WTC11 (cell line): ENCODE measurements around the gene ALOXE3. TPM values are rescaled to one million over a fixed set of nuclear protein-coding genes. Genes with fewer than 3 reads are reported as not detected.

Experiments
- ELF4 ChIP-seq: sonication (generic); formaldehyde crosslinking; IDR thresholded peaks from 2 replicates; pipeline ENCODE4 v1.8.1; 2022; ENCODE audit warnings: low read depth, mild to moderate bottlenecking, moderate library complexity, missing genetic modification reagents
- EMX1 ChIP-seq: fragments of 250-450 bp; sonication (Bioruptor Pico); IDR thresholded peaks from 2 replicates; pipeline ENCODE4 v1.8.0; 2021; ENCODE audit warnings: mild to moderate bottlenecking
- ETV6 ChIP-seq: sonication (generic); formaldehyde crosslinking; IDR thresholded peaks from 2 replicates; pipeline ENCODE4 v1.8.1; 2022; ENCODE audit warnings: mild to moderate bottlenecking, missing genetic modification reagents
- FOXP1 ChIP-seq: sonication (generic); formaldehyde crosslinking; IDR thresholded peaks from 2 replicates; pipeline ENCODE4 v1.8.0; 2022; ENCODE audit warnings: missing genetic modification reagents, mild to moderate bottlenecking, moderate library complexity, borderline replicate concordance
- NFATC4 ChIP-seq: fragments of 250-450 bp; sonication (Bioruptor Pico); IDR thresholded peaks from 2 replicates; pipeline ENCODE4 v1.9.0; 2021; ENCODE audit warnings: mild to moderate bottlenecking
- SMAD4 ChIP-seq: sonication (generic); formaldehyde crosslinking; IDR thresholded peaks from 2 replicates; pipeline ENCODE4 v1.8.0; 2022; ENCODE audit warnings: mild to moderate bottlenecking, missing genetic modification reagents
- SOX15 ChIP-seq: fragments of 250-450 bp; sonication (Bioruptor Pico); IDR thresholded peaks from 2 replicates; pipeline ENCODE4 v1.9.0; 2021; ENCODE audit warnings: mild to moderate bottlenecking
- SP1 ChIP-seq: sonication (generic); formaldehyde crosslinking; conservative IDR thresholded peaks from 2 replicates; pipeline ENCODE4 v1.8.1; 2022; ENCODE audit warnings: missing genetic modification reagents
- TP53 ChIP-seq: sonication (generic); formaldehyde crosslinking; IDR thresholded peaks from 2 replicates; pipeline ENCODE4 v1.8.1; 2023; ENCODE audit warnings: mild to moderate bottlenecking, missing genetic modification reagents
- total RNA-seq: library from RNA; stranded (reverse); gene quantifications from 3 replicates; pipeline ENCODE4 v1.2.3, GENCODE V29; 2021
- TF ChIP-seq, protein P1 (sequence below): fragments of 250-450 bp; sonication (Bioruptor Pico); IDR thresholded peaks from 2 replicates; pipeline ENCODE4 v1.9.0; 2021; ENCODE audit warnings: mild to moderate bottlenecking, borderline replicate concordance
- TF ChIP-seq, protein P2 (sequence below): sonication (generic); formaldehyde crosslinking; IDR thresholded peaks from 2 replicates; pipeline ENCODE4 v1.8.1; 2023; ENCODE audit warnings: mild to moderate bottlenecking, missing genetic modification reagents, borderline replicate concordance
- TF ChIP-seq, protein P3 (sequence below): sonication (generic); formaldehyde crosslinking; IDR thresholded peaks from 2 replicates; pipeline ENCODE4 v1.8.0; 2023; ENCODE audit warnings: mild to moderate bottlenecking, missing genetic modification reagents
- TF ChIP-seq, protein P4 (sequence below): sonication (generic); formaldehyde crosslinking; conservative IDR thresholded peaks from 2 replicates; pipeline ENCODE4 v1.8.1; 2022; ENCODE audit warnings: mild to moderate bottlenecking, missing genetic modification reagents
- TF ChIP-seq, protein P5 (sequence below): fragments of 250-450 bp; sonication (Bioruptor Pico); IDR thresholded peaks from 2 replicates; pipeline ENCODE4 v1.8.0; 2021; ENCODE audit warnings: mild to moderate bottlenecking

Gene ALOXE3
- total RNA-seq, 1 experiment from 2014 or later = 0.81 TPM

DNA sequence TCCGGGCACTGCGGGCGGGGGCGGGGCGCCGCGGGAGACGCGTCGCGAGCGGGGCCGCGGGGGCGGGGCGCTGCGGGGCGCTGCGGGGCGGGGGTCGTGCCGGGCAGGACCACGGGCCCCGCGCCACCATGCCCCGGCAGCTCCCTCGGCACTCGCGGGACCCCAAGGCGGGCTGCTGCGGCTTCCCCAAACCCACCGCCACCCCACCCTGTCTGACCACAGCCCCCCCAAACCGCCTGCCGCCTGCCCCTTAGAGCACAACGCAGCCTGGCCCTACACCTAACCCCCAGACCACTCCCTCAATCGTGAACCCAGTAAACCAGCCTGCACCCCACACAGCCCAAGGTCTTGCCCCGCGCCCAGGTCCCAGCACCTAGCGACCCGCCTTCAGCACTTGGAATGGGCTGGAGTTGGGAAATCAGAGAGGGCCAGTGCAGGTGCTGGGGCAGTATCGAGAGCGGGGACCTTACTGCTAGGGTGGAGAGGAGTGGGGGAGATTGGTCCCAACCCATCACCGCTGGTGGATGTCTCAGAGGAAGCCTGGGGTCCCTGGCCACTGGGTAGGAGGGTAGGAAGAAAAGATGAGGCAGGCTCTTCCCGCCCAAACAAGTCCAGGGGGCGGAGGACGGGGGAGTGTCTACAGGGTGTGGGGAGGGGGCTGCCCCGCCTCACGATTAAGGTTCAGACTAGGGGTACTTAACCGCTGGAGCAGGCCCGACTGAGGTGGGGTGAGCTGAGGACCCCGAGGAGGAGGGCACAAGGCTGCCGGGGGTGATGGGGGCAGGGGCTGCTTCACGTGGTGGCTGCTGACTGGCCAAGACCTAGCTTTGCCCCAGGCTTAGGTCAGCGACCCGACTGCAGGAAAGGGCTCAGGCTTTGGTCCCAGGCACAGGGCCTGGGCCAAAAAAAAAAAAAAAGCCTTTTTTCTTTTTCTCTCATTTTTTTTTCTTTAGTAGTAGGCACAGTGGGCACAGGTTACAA is 45.0 kb upstream of the ALOXE3 start (continued):
- TF ChIP-seq, protein P1, sequence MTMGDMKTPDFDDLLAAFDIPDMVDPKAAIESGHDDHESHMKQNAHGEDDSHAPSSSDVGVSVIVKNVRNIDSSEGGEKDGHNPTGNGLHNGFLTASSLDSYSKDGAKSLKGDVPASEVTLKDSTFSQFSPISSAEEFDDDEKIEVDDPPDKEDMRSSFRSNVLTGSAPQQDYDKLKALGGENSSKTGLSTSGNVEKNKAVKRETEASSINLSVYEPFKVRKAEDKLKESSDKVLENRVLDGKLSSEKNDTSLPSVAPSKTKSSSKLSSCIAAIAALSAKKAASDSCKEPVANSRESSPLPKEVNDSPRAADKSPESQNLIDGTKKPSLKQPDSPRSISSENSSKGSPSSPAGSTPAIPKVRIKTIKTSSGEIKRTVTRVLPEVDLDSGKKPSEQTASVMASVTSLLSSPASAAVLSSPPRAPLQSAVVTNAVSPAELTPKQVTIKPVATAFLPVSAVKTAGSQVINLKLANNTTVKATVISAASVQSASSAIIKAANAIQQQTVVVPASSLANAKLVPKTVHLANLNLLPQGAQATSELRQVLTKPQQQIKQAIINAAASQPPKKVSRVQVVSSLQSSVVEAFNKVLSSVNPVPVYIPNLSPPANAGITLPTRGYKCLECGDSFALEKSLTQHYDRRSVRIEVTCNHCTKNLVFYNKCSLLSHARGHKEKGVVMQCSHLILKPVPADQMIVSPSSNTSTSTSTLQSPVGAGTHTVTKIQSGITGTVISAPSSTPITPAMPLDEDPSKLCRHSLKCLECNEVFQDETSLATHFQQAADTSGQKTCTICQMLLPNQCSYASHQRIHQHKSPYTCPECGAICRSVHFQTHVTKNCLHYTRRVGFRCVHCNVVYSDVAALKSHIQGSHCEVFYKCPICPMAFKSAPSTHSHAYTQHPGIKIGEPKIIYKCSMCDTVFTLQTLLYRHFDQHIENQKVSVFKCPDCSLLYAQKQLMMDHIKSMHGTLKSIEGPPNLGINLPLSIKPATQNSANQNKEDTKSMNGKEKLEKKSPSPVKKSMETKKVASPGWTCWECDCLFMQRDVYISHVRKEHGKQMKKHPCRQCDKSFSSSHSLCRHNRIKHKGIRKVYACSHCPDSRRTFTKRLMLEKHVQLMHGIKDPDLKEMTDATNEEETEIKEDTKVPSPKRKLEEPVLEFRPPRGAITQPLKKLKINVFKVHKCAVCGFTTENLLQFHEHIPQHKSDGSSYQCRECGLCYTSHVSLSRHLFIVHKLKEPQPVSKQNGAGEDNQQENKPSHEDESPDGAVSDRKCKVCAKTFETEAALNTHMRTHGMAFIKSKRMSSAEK (CRISPR knock-in tag) = no peak
- no peak; the same call in 1 of the 2 replicates for TF ChIP-seq SP1 (CRISPR knock-in tag)
- peak; percentile 53; the same call in 1 of the 2 replicates for TF ChIP-seq EMX1 (CRISPR knock-in tag)
- TF ChIP-seq, protein P2, sequence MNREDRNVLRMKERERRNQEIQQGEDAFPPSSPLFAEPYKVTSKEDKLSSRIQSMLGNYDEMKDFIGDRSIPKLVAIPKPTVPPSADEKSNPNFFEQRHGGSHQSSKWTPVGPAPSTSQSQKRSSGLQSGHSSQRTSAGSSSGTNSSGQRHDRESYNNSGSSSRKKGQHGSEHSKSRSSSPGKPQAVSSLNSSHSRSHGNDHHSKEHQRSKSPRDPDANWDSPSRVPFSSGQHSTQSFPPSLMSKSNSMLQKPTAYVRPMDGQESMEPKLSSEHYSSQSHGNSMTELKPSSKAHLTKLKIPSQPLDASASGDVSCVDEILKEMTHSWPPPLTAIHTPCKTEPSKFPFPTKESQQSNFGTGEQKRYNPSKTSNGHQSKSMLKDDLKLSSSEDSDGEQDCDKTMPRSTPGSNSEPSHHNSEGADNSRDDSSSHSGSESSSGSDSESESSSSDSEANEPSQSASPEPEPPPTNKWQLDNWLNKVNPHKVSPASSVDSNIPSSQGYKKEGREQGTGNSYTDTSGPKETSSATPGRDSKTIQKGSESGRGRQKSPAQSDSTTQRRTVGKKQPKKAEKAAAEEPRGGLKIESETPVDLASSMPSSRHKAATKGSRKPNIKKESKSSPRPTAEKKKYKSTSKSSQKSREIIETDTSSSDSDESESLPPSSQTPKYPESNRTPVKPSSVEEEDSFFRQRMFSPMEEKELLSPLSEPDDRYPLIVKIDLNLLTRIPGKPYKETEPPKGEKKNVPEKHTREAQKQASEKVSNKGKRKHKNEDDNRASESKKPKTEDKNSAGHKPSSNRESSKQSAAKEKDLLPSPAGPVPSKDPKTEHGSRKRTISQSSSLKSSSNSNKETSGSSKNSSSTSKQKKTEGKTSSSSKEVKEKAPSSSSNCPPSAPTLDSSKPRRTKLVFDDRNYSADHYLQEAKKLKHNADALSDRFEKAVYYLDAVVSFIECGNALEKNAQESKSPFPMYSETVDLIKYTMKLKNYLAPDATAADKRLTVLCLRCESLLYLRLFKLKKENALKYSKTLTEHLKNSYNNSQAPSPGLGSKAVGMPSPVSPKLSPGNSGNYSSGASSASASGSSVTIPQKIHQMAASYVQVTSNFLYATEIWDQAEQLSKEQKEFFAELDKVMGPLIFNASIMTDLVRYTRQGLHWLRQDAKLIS = no peak
- no peak for TF ChIP-seq ETV6 (CRISPR knock-in tag)
- no peak for TF ChIP-seq FOXP1
- no peak for TF ChIP-seq ELF4 (CRISPR knock-in tag)
- 0 out of 2 replicates have a peak, but pooled peaks have one; percentile 4 for TF ChIP-seq TP53 (CRISPR knock-in tag)
- no peak for TF ChIP-seq SMAD4 (CRISPR knock-in tag)
- TF ChIP-seq, protein P3, sequence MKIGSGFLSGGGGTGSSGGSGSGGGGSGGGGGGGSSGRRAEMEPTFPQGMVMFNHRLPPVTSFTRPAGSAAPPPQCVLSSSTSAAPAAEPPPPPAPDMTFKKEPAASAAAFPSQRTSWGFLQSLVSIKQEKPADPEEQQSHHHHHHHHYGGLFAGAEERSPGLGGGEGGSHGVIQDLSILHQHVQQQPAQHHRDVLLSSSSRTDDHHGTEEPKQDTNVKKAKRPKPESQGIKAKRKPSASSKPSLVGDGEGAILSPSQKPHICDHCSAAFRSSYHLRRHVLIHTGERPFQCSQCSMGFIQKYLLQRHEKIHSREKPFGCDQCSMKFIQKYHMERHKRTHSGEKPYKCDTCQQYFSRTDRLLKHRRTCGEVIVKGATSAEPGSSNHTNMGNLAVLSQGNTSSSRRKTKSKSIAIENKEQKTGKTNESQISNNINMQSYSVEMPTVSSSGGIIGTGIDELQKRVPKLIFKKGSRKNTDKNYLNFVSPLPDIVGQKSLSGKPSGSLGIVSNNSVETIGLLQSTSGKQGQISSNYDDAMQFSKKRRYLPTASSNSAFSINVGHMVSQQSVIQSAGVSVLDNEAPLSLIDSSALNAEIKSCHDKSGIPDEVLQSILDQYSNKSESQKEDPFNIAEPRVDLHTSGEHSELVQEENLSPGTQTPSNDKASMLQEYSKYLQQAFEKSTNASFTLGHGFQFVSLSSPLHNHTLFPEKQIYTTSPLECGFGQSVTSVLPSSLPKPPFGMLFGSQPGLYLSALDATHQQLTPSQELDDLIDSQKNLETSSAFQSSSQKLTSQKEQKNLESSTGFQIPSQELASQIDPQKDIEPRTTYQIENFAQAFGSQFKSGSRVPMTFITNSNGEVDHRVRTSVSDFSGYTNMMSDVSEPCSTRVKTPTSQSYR (CRISPR knock-in tag) = 0 out of 2 replicates have a peak, but pooled peaks have one; percentile 45
- TF ChIP-seq, protein P4, sequence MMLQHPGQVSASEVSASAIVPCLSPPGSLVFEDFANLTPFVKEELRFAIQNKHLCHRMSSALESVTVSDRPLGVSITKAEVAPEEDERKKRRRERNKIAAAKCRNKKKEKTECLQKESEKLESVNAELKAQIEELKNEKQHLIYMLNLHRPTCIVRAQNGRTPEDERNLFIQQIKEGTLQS (CRISPR knock-in tag) = no peak
- TF ChIP-seq NFATC4 (CRISPR knock-in tag) = no peak
- TF ChIP-seq SOX15 (CRISPR knock-in tag) = no peak
- TF ChIP-seq, protein P5, sequence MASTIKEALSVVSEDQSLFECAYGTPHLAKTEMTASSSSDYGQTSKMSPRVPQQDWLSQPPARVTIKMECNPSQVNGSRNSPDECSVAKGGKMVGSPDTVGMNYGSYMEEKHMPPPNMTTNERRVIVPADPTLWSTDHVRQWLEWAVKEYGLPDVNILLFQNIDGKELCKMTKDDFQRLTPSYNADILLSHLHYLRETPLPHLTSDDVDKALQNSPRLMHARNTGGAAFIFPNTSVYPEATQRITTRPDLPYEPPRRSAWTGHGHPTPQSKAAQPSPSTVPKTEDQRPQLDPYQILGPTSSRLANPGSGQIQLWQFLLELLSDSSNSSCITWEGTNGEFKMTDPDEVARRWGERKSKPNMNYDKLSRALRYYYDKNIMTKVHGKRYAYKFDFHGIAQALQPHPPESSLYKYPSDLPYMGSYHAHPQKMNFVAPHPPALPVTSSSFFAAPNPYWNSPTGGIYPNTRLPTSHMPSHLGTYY = no peak
- TF ChIP-seq, all 79 proteins: peak for 7
